CD14-positive monocyte (primary cell): ENCODE results near the gene SEMA4G. TPM values are rescaled to one million over a fixed set of nuclear protein-coding genes. Genes with fewer than 3 reads are reported as not detected.
A peak's percentile ranks its signal among the peaks of the same experiment; 100 is the strongest.

Source experiments
- DNase-seq, 3 donors: peaks; one replicate each; pipeline ENCODE4 v3.0.0-alpha.2; 2011 to 2022
- H2AFZ ChIP-seq: 2 replicates; pipeline ENCODE4 v1.6.0; 2012; ENCODE audit warnings: mild to moderate bottlenecking, low read depth, low read length, inconsistent platforms; ENCODE audit not compliant: insufficient read depth, poor library complexity, severe bottlenecking
- H3K27ac ChIP-seq, 2 donors: 1 replicate in 1 of 2; 2 replicates in 1 of 2; pipeline ENCODE4 v1.5.1; 2012 to 2013; ENCODE audit warnings: low read length in 2 of 2, control low read depth in 1 of 2, inconsistent platforms in 1 of 2, low read depth in 1 of 2, mild to moderate bottlenecking in 1 of 2
- H3K27me3 ChIP-seq, 2 donors: one replicate each; pipeline versions ENCODE4 v1.6.0 to v1.6.1; 2011 to 2013; ENCODE audit warnings: low read length in 2 of 2; ENCODE audit not compliant: control insufficient read depth in 2 of 2, insufficient read depth in 2 of 2
- H3K36me3 ChIP-seq, 2 donors: replicated peaks in 1 of 2; 1 replicate in 1 of 2; 2 replicates in 1 of 2; pipeline versions ENCODE4 v1.5.1 to v1.6.1; 2012 to 2013; ENCODE audit warnings: low read length in 2 of 2, control low read depth in 1 of 2, inconsistent platforms in 1 of 2, mild to moderate bottlenecking in 1 of 2; ENCODE audit not compliant: insufficient read depth in 2 of 2, control insufficient read depth in 1 of 2
- H3K4me1 ChIP-seq, 2 donors: 1 replicate in 1 of 2; 2 replicates in 1 of 2; pipeline versions ENCODE4 v1.5.1 to v1.6.1; 2012 to 2013; ENCODE audit warnings: low read length in 2 of 2, control low read depth in 1 of 2, inconsistent platforms in 1 of 2, mild to moderate bottlenecking in 1 of 2, moderate library complexity in 1 of 2; ENCODE audit not compliant: insufficient read depth in 2 of 2, control insufficient read depth in 1 of 2
- H3K4me2 ChIP-seq: replicated peaks from 2 replicates; pipeline ENCODE3; 2012; ENCODE audit warnings: low read length, moderate library complexity, mild to moderate bottlenecking; ENCODE audit not compliant: poor library complexity, severe bottlenecking; ENCODE audit errors: extremely low read depth
- H3K4me3 ChIP-seq, 3 experiments: fragments of 200-600 bp in 1 of 3; sonication (generic) in 1 of 3; replicated peaks in 1 of 3; 1 replicate in 2 of 3; 2 replicates in 1 of 3; pipeline ENCODE4 v1.5.1; 2011 to 2013; ENCODE audit warnings: low read length in 3 of 3, mild to moderate bottlenecking in 3 of 3, control low read depth in 2 of 3, low read depth in 2 of 3, inconsistent platforms in 1 of 3, moderate library complexity in 1 of 3
- H3K79me2 ChIP-seq: 2 replicates; pipeline ENCODE4 v1.6.0; 2012; ENCODE audit warnings: mild to moderate bottlenecking, control low read depth, inconsistent platforms, low read length, moderate library complexity; ENCODE audit not compliant: insufficient read depth
- H3K9ac ChIP-seq: 2 replicates; pipeline ENCODE4 v1.6.0; 2017; ENCODE audit warnings: low read length, mild to moderate bottlenecking; ENCODE audit not compliant: insufficient read depth, poor library complexity, severe bottlenecking
- H3K9me3 ChIP-seq, 2 donors: replicated peaks in 1 of 2; 1 replicate in 1 of 2; 2 replicates in 1 of 2; pipeline versions ENCODE4 v1.5.1 to v1.6.1; 2012 to 2013; ENCODE audit warnings: low read length in 2 of 2, control low read depth in 1 of 2; ENCODE audit not compliant: control insufficient read depth in 1 of 2, insufficient read depth in 1 of 2
- H4K20me1 ChIP-seq: 2 replicates; pipeline ENCODE4 v1.6.0; 2012; ENCODE audit warnings: mild to moderate bottlenecking, low read length, control low read depth, moderate library complexity; ENCODE audit not compliant: insufficient read depth
- H3K27ac Mint-ChIP-seq, 7 donors: one replicate each; pipeline ENCODE4 v1.8.0; 2020; ENCODE audit warnings: mild to moderate bottlenecking in 7 of 7, mixed read lengths in 7 of 7, moderate library complexity in 6 of 7, inconsistent platforms in 2 of 7
- H3K27me3 Mint-ChIP-seq, 3 donors: one replicate each; pipeline ENCODE4 v1.8.0; 2021 to 2022; ENCODE audit warnings: low read depth in 3 of 3, mild to moderate bottlenecking in 3 of 3, mixed read lengths in 3 of 3, moderate library complexity in 3 of 3, inconsistent platforms in 1 of 3
- H3K36me3 Mint-ChIP-seq, 2 donors: one replicate each; pipeline ENCODE4 v1.8.0; 2020; ENCODE audit warnings: mixed read lengths in 2 of 2, inconsistent platforms in 1 of 2, mild to moderate bottlenecking in 1 of 2
- H3K4me1 Mint-ChIP-seq: one replicate; pipeline ENCODE4 v1.8.0; 2020; ENCODE audit warnings: mild to moderate bottlenecking, mixed read lengths
- H3K4me3 Mint-ChIP-seq, 2 donors: one replicate each; pipeline ENCODE4 v1.8.0; 2020; ENCODE audit warnings: mild to moderate bottlenecking in 2 of 2, mixed read lengths in 2 of 2, moderate library complexity in 1 of 2
- H3K9me3 Mint-ChIP-seq, 7 donors: one replicate each; pipeline ENCODE4 v1.8.0; 2020 to 2022; ENCODE audit warnings: mixed read lengths in 7 of 7, mild to moderate bottlenecking in 6 of 7, moderate library complexity in 6 of 7, inconsistent platforms in 2 of 7
- WGBS: methylation state at CpG from one replicate; pipeline ENCODE4 v1.1.5; 2013; ENCODE audit warnings: missing lambda C conversion rate; ENCODE audit not compliant: insufficient coverage; 5-methylcytosine and 5-hydroxymethylcytosine counted together
- intact Hi-C, 2 donors: fragments of 100-400 bp; cut with micrococcal nuclease; formaldehyde crosslinking; loops; one replicate each; pipeline versions ENCODE4 v1.15.0 to v1.15.1; 2023
- polyA plus RNA-seq, 3 donors: library from polyadenylated mRNA; depleted of rRNA in 1 of 3; unstranded in 2 of 3; stranded (reverse) in 1 of 3; fragments of 300-500 nt in 2 of 3; fragments of >200 nt in 1 of 3; fragmentation: Illumina TruSeq in 2 of 3; gene quantifications; 1 replicate in 2 of 3; 2 replicates in 1 of 3; pipeline ENCODE4 v1.2.3, GENCODE V29; 2012 to 2021
- TF ChIP-seq, protein P1 (sequence below): fragments of 200-600 bp; IDR thresholded peaks from one replicate; pipeline ENCODE4 v1.8.0; 2022; ENCODE audit warnings: antibody characterized with exemption, mild to moderate bottlenecking

SEMA4G gene
- polyA plus RNA-seq, 3 donors: 0.24 TPM; not detected in 2

DNA sequence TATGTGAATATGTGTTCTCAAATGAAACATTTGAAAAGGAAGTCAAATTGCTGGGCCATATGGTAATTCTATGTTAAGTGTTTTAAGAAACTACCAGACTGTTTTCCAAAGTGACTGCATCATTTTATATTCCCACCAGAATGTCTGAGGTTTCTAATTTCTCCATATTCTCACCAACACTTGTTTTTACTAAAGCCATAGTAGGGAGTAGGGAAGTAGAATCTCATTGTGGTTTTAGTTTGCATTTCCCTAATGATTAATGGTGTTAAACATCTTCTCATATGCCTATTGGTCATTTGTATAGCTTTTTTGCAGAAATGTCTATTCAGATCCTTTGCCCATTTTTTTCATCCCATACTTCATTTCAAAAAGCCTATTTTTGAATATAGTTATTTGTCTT, 9.1 kb upstream of the SEMA4G start:
- Histone ChIP-seq H3K79me2 (no peaks in the 10 kb centered on the region), H3K4me2 (no peak overlapping the region), H3K4me1 (no peaks in the 10 kb centered on the region), H3K9me3 (no peaks in the 10 kb centered on the region), H4K20me1 (no peaks in the 10 kb centered on the region), H3K27me3 (no peaks in the 10 kb centered on the region), H3K27ac (no peak overlapping the region), H3K4me3 (no peak overlapping the region), H2AFZ (no peak overlapping the region), H3K36me3 (peaks cover 77 to 89% of the 10 kb centered on the region in 2 donors), H3K9ac (no peak overlapping the region)
- Mint-ChIP-seq H3K9me3 (no peaks in the 10 kb centered on the region), H3K4me3 (no peak overlapping the region), H3K4me1 (peaks cover 2% of the 10 kb centered on the region), H3K27ac (peak overlapping the region in 2 of 7 donors; percentile 5 to 14), H3K36me3 (peaks cover 62 to 77% of the 10 kb centered on the region in 2 donors), H3K27me3 (no peaks in the 10 kb centered on the region)
- intact Hi-C loops: no loop called here
- TF ChIP-seq, protein P1, sequence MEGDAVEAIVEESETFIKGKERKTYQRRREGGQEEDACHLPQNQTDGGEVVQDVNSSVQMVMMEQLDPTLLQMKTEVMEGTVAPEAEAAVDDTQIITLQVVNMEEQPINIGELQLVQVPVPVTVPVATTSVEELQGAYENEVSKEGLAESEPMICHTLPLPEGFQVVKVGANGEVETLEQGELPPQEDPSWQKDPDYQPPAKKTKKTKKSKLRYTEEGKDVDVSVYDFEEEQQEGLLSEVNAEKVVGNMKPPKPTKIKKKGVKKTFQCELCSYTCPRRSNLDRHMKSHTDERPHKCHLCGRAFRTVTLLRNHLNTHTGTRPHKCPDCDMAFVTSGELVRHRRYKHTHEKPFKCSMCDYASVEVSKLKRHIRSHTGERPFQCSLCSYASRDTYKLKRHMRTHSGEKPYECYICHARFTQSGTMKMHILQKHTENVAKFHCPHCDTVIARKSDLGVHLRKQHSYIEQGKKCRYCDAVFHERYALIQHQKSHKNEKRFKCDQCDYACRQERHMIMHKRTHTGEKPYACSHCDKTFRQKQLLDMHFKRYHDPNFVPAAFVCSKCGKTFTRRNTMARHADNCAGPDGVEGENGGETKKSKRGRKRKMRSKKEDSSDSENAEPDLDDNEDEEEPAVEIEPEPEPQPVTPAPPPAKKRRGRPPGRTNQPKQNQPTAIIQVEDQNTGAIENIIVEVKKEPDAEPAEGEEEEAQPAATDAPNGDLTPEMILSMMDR: no peak
- DNase-seq: no peak

- H3K27me3 ChIP-seq: no peaks in the 10 kb centered on the region
- peaks cover 0 to 1% (median 0%) of the 10 kb centered on the region in 3 donors for H3K27me3 Mint-ChIP-seq
- TF ChIP-seq, protein P1: no peak
- no peak overlapping the region for H3K27ac ChIP-seq
- H3K4me1 ChIP-seq: no peaks in the 10 kb centered on the region
- no peak overlapping the region for H3K4me3 Mint-ChIP-seq
- DNase-seq: no peak
- H3K9me3 ChIP-seq: no peaks in the 10 kb centered on the region
- no peak overlapping the region for H2AFZ ChIP-seq
- no peak overlapping the region for H3K9ac ChIP-seq
- H3K4me3 ChIP-seq: no peak overlapping the region
- H3K4me2 ChIP-seq: no peak overlapping the region
- H3K27ac Mint-ChIP-seq: peak overlapping the region in 1 of 7 donors; percentile 62
- H3K79me2 ChIP-seq: no peaks in the 10 kb centered on the region
- no CpG with 5 or more reads among the region's 4 CpGs for WGBS
- peaks cover 66 to 85% of the 10 kb centered on the region in 2 donors for H3K36me3 ChIP-seq
- intact Hi-C loops: no loop called here
- H3K9me3 Mint-ChIP-seq: no peaks in the 10 kb centered on the region
- H4K20me1 ChIP-seq: no peaks in the 10 kb centered on the region
- peaks cover 2% of the 10 kb centered on the region for H3K4me1 Mint-ChIP-seq
- peaks cover 60 to 70% of the 10 kb centered on the region in 2 donors for H3K36me3 Mint-ChIP-seq
Observed at GRCh38 chr10:100962351-100963080, 6.8 kb upstream of the SEMA4G start.
